ENCODE results near the gene PRSS8.

Gene PRSS8

GRCh38 chr16:31182391-31182790 lies 46.9 kb upstream of the PRSS8 start:
- no peaks in the 10 kb centered on the region for H3K27me3 ChIP-seq (ENCODE audit: low read length)
- peak overlapping the region; percentile 93 for H3K9ac ChIP-seq (ENCODE audit: low read length)
- H3K9me2 ChIP-seq (replicated peaks; ENCODE audit: insufficient read depth, low read length) = no peaks in the 10 kb centered on the region
- peak overlapping the region; percentile 97 for H3K4me3 ChIP-seq (ENCODE audit: insufficient read depth, low read length, poor library complexity, severe bottlenecking)
- H3K4me2 ChIP-seq (ENCODE audit: low read depth, low read length, poor library complexity, severe bottlenecking) = peak overlapping the region; percentile 82
- peaks cover 55% of the 10 kb centered on the region for H4K20me1 ChIP-seq (ENCODE audit: low read depth, low read length)
- peaks cover 10% of the 10 kb centered on the region; the same call in 1 of the 2 replicates for H3F3A ChIP-seq (ENCODE audit: insufficient read depth)
- no peak overlapping the region for H3K27ac ChIP-seq (ENCODE audit: low read depth, low read length)
- H3K36me3 ChIP-seq (ENCODE audit: low read length) = peaks cover 61% of the 10 kb centered on the region
- no peaks in the 10 kb centered on the region for H3K9me3 ChIP-seq (ENCODE audit: insufficient read depth, low read length)
- TF ChIP-seq CTCF (IDR thresholded peaks at IDR 0.05; ENCODE audit: insufficient read depth, low read length, poor library complexity, severe bottlenecking) = no peak
- no peak for TF ChIP-seq EZH2phosphoT487 (conservative IDR thresholded peaks at IDR 0.05; ENCODE audit: low read length)
- H2AFZ ChIP-seq (ENCODE audit: low read depth, low read length, severe bottlenecking) = no peak overlapping the region
- peaks cover 76% of the 10 kb centered on the region for H3K79me2 ChIP-seq (ENCODE audit: insufficient read depth, low read length)

- H3K36me3 ChIP-seq (ENCODE audit: low read length) = peaks cover 50% of the 10 kb centered on the region
These were observed 45.7 kb upstream of the PRSS8 start for GRCh38 chr16:31181102-31181830.

GRCh38 chr16:31179747-31180459 lies 44.4 kb upstream of the PRSS8 start, which contains the start of gene FUS:
Gene FUS, plus strand, starts transcription at chr16:31180139. Its CDS starts 76 bp downstream, at chr16:31180215.
- H2AFZ ChIP-seq (ENCODE audit: low read depth, low read length, severe bottlenecking) = peak within 1 kb of the TSS; percentile 86
- H3K27ac ChIP-seq (ENCODE audit: low read depth, low read length) = peak within 1 kb of the TSS; percentile 89
- H3K27me3 ChIP-seq (ENCODE audit: low read length) = no peaks in the 10 kb centered on the region
- no peaks in the 10 kb centered on the region for H3K9me3 ChIP-seq (ENCODE audit: insufficient read depth, low read length)
- peak within 1 kb of the TSS; percentile 82 for H3K4me2 ChIP-seq (ENCODE audit: low read depth, low read length, poor library complexity, severe bottlenecking)
- peaks cover 36% of the 10 kb centered on the region for H3K36me3 ChIP-seq (ENCODE audit: low read length)
- H3K9ac ChIP-seq (ENCODE audit: low read length) = peak within 1 kb of the TSS; percentile 93
- TF ChIP-seq EZH2phosphoT487 (conservative IDR thresholded peaks at IDR 0.05; ENCODE audit: low read length) (no peak), CTCF (IDR thresholded peaks at IDR 0.05; ENCODE audit: insufficient read depth, low read length, poor library complexity, severe bottlenecking) (no peak)
- H3K9me2 ChIP-seq (replicated peaks; ENCODE audit: insufficient read depth, low read length) = no peaks in the 10 kb centered on the region
- peaks cover 32% of the 10 kb centered on the region for H4K20me1 ChIP-seq (ENCODE audit: low read depth, low read length)
- H3K4me3 ChIP-seq (ENCODE audit: insufficient read depth, low read length, poor library complexity, severe bottlenecking) = peak within 1 kb of the TSS; percentile 97
- no peaks in the 10 kb centered on the region for H3F3A ChIP-seq (ENCODE audit: insufficient read depth)
- H3K79me2 ChIP-seq (ENCODE audit: insufficient read depth, low read length) = peaks cover 51% of the 10 kb centered on the region

More at GRCh38 chr16:31181102-31181830, 45.7 kb upstream of the PRSS8 start:
- no peak for TF ChIP-seq EZH2phosphoT487 (conservative IDR thresholded peaks at IDR 0.05; ENCODE audit: low read length)
- no peak for TF ChIP-seq CTCF (IDR thresholded peaks at IDR 0.05; ENCODE audit: insufficient read depth, low read length, poor library complexity, severe bottlenecking)
- Histone ChIP-seq H3K4me2 (ENCODE audit: low read depth, low read length, poor library complexity, severe bottlenecking) (peak overlapping the region; percentile 82), H3K9me2 (replicated peaks; ENCODE audit: insufficient read depth, low read length) (no peaks in the 10 kb centered on the region), H3F3A (ENCODE audit: insufficient read depth) (peaks cover 8% of the 10 kb centered on the region; the same call in 1 of the 2 replicates), H3K27me3 (ENCODE audit: low read length) (no peaks in the 10 kb centered on the region), H3K27ac (ENCODE audit: low read depth, low read length) (peak overlapping the region; percentile 89), H3K4me3 (ENCODE audit: insufficient read depth, low read length, poor library complexity, severe bottlenecking) (peak overlapping the region; percentile 97), H3K9ac (ENCODE audit: low read length) (peak overlapping the region; percentile 93), H4K20me1 (ENCODE audit: low read depth, low read length) (peaks cover 44% of the 10 kb centered on the region), H2AFZ (ENCODE audit: low read depth, low read length, severe bottlenecking) (no peak overlapping the region), H3K79me2 (ENCODE audit: insufficient read depth, low read length) (peaks cover 65% of the 10 kb centered on the region), H3K9me3 (ENCODE audit: insufficient read depth, low read length) (no peaks in the 10 kb centered on the region)
